MM.1S (cell line): Measurements from ENCODE around the gene AHSA1.

Experiments
- DNase-seq: peaks from one replicate; pipeline ENCODE4 v3.0.0-alpha.2; 2015
- H2AFZ ChIP-seq: fragments of 300-600 bp; sonication (generic); 2 replicates; pipeline ENCODE4 v1.6.0; 2016; ENCODE audit warnings: antibody characterized with exemption, low read length
- H3F3A ChIP-seq: fragments of 300-600 bp; sonication (generic); 2 replicates; pipeline ENCODE4 v1.6.1; 2016; ENCODE audit warnings: mild to moderate bottlenecking, antibody characterized with exemption, low read length, moderate library complexity, mixed read lengths; ENCODE audit not compliant: insufficient read depth
- H3K27ac ChIP-seq: fragments of 300-600 bp; sonication (generic); 2 replicates; pipeline ENCODE4 v1.5.1; 2016; ENCODE audit warnings: mild to moderate bottlenecking, low read length
- H3K27me3 ChIP-seq: fragments of 300-600 bp; sonication (generic); replicated peaks from 2 replicates; pipeline ENCODE4 v1.6.0; 2016; ENCODE audit warnings: low read length; ENCODE audit not compliant: insufficient read depth
- H3K36me3 ChIP-seq: fragments of 300-600 bp; sonication (generic); replicated peaks from 2 replicates; pipeline ENCODE4 v1.6.1; 2016; ENCODE audit warnings: mild to moderate bottlenecking, low read length, mixed read lengths; ENCODE audit not compliant: insufficient read depth
- H3K4me1 ChIP-seq: fragments of 300-600 bp; sonication (generic); 2 replicates; pipeline ENCODE4 v1.6.1; 2016; ENCODE audit warnings: low read length, mixed read lengths
- H3K4me2 ChIP-seq: fragments of 300-600 bp; sonication (generic); 2 replicates; pipeline ENCODE4 v1.6.0; 2016; ENCODE audit warnings: low read depth, low read length
- H3K4me3 ChIP-seq: fragments of 300-600 bp; sonication (generic); 2 replicates; pipeline ENCODE4 v1.5.1; 2016; ENCODE audit warnings: low read length, mixed read lengths
- H3K79me2 ChIP-seq: fragments of 300-600 bp; sonication (generic); 2 replicates; pipeline ENCODE4 v1.6.1; 2016; ENCODE audit warnings: mixed run types, low read length, mixed read lengths
- H3K9ac ChIP-seq: fragments of 300-600 bp; sonication (generic); 2 replicates; pipeline ENCODE4 v1.6.1; 2016; ENCODE audit warnings: low read length, mixed read lengths
- H3K9me2 ChIP-seq: fragments of 300-600 bp; sonication (generic); replicated peaks from 2 replicates; pipeline ENCODE4 v1.6.1; 2016; ENCODE audit warnings: mild to moderate bottlenecking, low read length, mixed read lengths; ENCODE audit not compliant: insufficient read depth
- H3K9me3 ChIP-seq: fragments of 300-600 bp; sonication (generic); replicated peaks from 2 replicates; pipeline ENCODE4 v1.6.1; 2016; ENCODE audit warnings: mild to moderate bottlenecking, low read length, mixed read lengths; ENCODE audit not compliant: insufficient read depth
- H4K20me1 ChIP-seq: fragments of 300-600 bp; sonication (generic); 2 replicates; pipeline ENCODE4 v1.6.1; 2016; ENCODE audit warnings: mild to moderate bottlenecking, low read length, moderate library complexity, mixed read lengths; ENCODE audit not compliant: insufficient read depth
- CTCF ChIP-seq: fragments of 300-600 bp; sonication (generic); IDR thresholded peaks from 2 replicates; pipeline ENCODE4 v1.5.1; 2016; ENCODE audit warnings: antibody characterized with exemption, low read length, mixed read lengths
- EZH2 ChIP-seq: fragments of 300-600 bp; sonication (generic); optimal IDR thresholded peaks from 2 replicates; pipeline ENCODE3; 2017; ENCODE audit warnings: low read depth, mild to moderate bottlenecking, antibody characterized with exemption, low read length, mixed read lengths
- EZH2phosphoT487 ChIP-seq: fragments of 300-600 bp; sonication (generic); IDR thresholded peaks from 2 replicates; pipeline ENCODE4 v1.6.1; 2018; ENCODE audit warnings: antibody characterized with exemption, low read length

Gene AHSA1

DNA sequence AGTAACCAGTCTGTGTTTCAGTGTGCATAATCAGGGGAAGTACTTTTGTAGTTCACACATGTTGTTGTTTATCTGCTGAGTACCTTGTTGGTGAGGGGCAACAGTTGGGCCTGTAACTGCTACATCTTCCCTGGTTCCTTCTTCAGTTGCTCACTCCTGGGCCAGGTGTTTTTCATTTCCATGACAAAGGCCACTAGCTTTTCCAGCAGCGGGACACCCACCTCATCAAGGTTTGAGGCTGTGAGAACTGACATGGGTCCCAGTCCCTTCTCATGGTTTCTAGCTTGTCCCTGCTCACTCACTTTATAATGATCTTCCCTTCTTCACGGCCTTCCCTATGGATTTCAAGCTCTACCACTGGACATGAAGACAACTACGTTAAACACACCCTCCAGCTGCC is 33.0 kb upstream of the AHSA1 start:
- H3K9me3 ChIP-seq = no peaks in the 10 kb centered on the region
- no peak for DNase-seq
- no peaks in the 10 kb centered on the region for H3K4me1 ChIP-seq
- no peaks in the 10 kb centered on the region for H3F3A ChIP-seq
- no peak overlapping the region for H2AFZ ChIP-seq
- no peaks in the 10 kb centered on the region for H3K9me2 ChIP-seq
- no peaks in the 10 kb centered on the region for H3K36me3 ChIP-seq
- no peaks in the 10 kb centered on the region for H4K20me1 ChIP-seq
- no peaks in the 10 kb centered on the region for H3K27me3 ChIP-seq
- H3K9ac ChIP-seq = no peak overlapping the region
- H3K4me3 ChIP-seq = no peak overlapping the region
- no peak for TF ChIP-seq EZH2
- no peak for TF ChIP-seq CTCF
- TF ChIP-seq EZH2phosphoT487 = no peak
- no peak overlapping the region for H3K27ac ChIP-seq
- H3K79me2 ChIP-seq = no peaks in the 10 kb centered on the region
- no peak overlapping the region for H3K4me2 ChIP-seq

DNA sequence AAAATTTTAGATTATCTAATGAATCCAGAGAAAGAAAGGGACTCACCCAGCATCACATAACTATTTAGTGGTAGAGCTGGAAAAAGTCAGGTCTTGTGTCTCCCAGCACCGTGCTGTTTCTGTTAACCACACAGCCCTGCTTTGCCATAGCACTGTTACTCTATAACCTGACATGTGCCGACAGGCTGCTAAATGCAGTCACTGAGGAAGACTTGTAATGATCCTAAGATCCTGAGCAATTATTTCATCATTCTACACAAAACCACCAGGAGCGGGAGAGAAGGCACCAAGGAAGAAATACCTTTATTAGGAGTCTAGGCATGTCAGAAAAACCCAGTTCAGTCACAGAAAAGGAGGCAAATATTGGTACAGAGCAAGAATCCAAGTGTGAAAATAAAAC is 31.5 kb upstream of the AHSA1 start:
- Histone ChIP-seq H3K27me3 (no peaks in the 10 kb centered on the region), H3K36me3 (no peaks in the 10 kb centered on the region), H3K4me1 (no peaks in the 10 kb centered on the region), H3K9me2 (no peaks in the 10 kb centered on the region), H3K9me3 (no peaks in the 10 kb centered on the region), H3K27ac (no peak overlapping the region), H2AFZ (no peak overlapping the region), H3F3A (no peaks in the 10 kb centered on the region), H3K79me2 (no peaks in the 10 kb centered on the region), H3K9ac (no peak overlapping the region), H4K20me1 (no peaks in the 10 kb centered on the region), H3K4me2 (no peak overlapping the region), H3K4me3 (no peak overlapping the region)
- TF ChIP-seq EZH2phosphoT487 (no peak), CTCF (no peak), EZH2 (no peak)
- no peak for DNase-seq

DNA sequence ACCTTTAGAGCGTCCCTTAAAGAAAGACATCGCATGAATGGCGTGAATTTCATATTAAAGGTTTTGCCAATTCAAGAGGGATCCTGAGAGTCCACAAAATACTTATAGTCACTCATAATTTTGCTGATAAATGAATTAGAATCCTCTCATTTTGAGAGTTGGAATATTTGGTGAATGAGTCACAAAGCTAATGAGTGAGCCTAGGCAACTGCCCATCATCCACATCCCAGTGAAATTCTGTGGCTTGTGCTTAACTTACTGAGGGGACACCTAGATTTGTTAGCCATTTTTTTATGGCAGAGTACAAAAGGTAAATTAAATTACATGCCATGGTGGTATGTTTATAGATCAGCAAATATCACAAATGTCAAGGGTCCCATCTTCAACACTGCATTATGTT is 21.9 kb upstream of the AHSA1 start:
- Histone ChIP-seq H2AFZ (no peak overlapping the region), H3K36me3 (no peaks in the 10 kb centered on the region), H3K4me2 (no peak overlapping the region), H3K9me3 (no peaks in the 10 kb centered on the region), H3K79me2 (no peaks in the 10 kb centered on the region), H3K4me1 (no peaks in the 10 kb centered on the region), H4K20me1 (no peaks in the 10 kb centered on the region), H3K9me2 (no peaks in the 10 kb centered on the region), H3K27ac (no peak overlapping the region), H3K4me3 (no peak overlapping the region), H3K27me3 (no peaks in the 10 kb centered on the region), H3K9ac (no peak overlapping the region), H3F3A (no peaks in the 10 kb centered on the region)
- TF ChIP-seq EZH2 (no peak), EZH2phosphoT487 (no peak), CTCF (no peak)
- DNase-seq = no peak

DNA sequence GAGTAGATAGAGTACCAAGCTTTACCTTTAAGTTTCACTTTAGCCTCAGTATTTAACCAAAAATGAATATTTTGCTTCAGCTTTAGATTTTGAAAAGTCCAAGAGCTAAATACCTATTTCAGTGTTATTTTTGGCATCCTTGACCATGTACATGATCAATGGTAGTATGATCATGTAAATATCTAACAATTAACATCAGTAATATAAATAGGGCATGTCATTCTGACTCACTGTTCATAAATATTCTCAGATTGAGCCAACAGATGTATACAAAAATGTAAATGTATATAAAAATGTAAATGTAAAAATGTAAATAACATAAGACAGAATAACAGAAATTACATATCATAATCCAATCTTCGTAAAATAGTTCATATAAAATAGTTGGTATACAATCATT is 19.3 kb upstream of the AHSA1 start:
- no peaks in the 10 kb centered on the region for H4K20me1 ChIP-seq
- no peak overlapping the region for H3K27ac ChIP-seq
- H3K4me3 ChIP-seq = no peak overlapping the region
- H3K4me2 ChIP-seq = no peak overlapping the region
- TF ChIP-seq EZH2phosphoT487 = no peak
- TF ChIP-seq CTCF = no peak
- TF ChIP-seq EZH2 = no peak
- no peak overlapping the region for H3K9ac ChIP-seq
- H2AFZ ChIP-seq = no peak overlapping the region
- no peaks in the 10 kb centered on the region for H3K27me3 ChIP-seq
- no peaks in the 10 kb centered on the region for H3K9me3 ChIP-seq
- no peak for DNase-seq
- H3F3A ChIP-seq = no peaks in the 10 kb centered on the region
- H3K79me2 ChIP-seq = no peaks in the 10 kb centered on the region
- no peaks in the 10 kb centered on the region for H3K4me1 ChIP-seq
- H3K36me3 ChIP-seq = no peaks in the 10 kb centered on the region
- H3K9me2 ChIP-seq = no peaks in the 10 kb centered on the region
